HG02763 (cell line): Measurements from ENCODE around the gene MLC1.

Source experiments
- ATAC-seq: cut with Tn5 transposase; IDR thresholded peaks from one replicate; pipeline ENCODE4 v1.9.1; 2021; ENCODE audit warnings: mild to moderate bottlenecking, moderate library complexity; ENCODE audit not compliant: unreplicated experiment

The MLC1 gene

GRCh38 chr22:50078246-50078645 is 7.0 kb downstream of the MLC1 start:
- ATAC-seq = no peak

GRCh38 chr22:50076646-50077535 is 8.3 kb downstream of the MLC1 start:
- no peak for ATAC-seq

GRCh38 chr22:50074551-50075530 is 10.4 kb downstream of the MLC1 start:
- no peak for ATAC-seq

GRCh38 chr22:50074056-50074455 is 11.2 kb downstream of the MLC1 start:
- ATAC-seq = no peak

GRCh38 chr22:50072714-50073538 is 12.3 kb downstream of the MLC1 start:
- no peak for ATAC-seq

GRCh38 chr22:50072167-50072555 is 13.1 kb downstream of the MLC1 start:
- no peak for ATAC-seq

- no peak for ATAC-seq
Observed at GRCh38 chr22:50071432-50072166, 13.6 kb downstream of the MLC1 start.

GRCh38 chr22:50070366-50070765 is 14.9 kb downstream of the MLC1 start:
- no peak for ATAC-seq

GRCh38 chr22:50068096-50068495 is 17.1 kb downstream of the MLC1 start:
- ATAC-seq = no peak

GRCh38 chr22:50067244-50067643 is 18.0 kb downstream of the MLC1 start:
- ATAC-seq = no peak

GRCh38 chr22:50064453-50064852 is 20.8 kb downstream of the MLC1 start:
- no peak for ATAC-seq

- no peak for ATAC-seq
Observed at GRCh38 chr22:50063589-50064393, 21.4 kb downstream of the MLC1 start.

GRCh38 chr22:50062509-50063135 is 22.6 kb downstream of the MLC1 start:
- no peak for ATAC-seq

GRCh38 chr22:50061824-50062355 is 23.3 kb downstream of the MLC1 start:
- no peak for ATAC-seq

GRCh38 chr22:50061141-50061823 is 23.9 kb downstream of the MLC1 start:
- no peak for ATAC-seq

GRCh38 chr22:50060441-50061140 is 24.6 kb downstream of the MLC1 start:
- ATAC-seq = no peak

GRCh38 chr22:50059881-50060262 is 25.4 kb downstream of the MLC1 start:
- no peak for ATAC-seq
